Suppressor macrophage (primary cell): ENCODE measurements around the gene SLC25A34.

Experiments used
- DNase-seq, 4 experiments: peaks; one replicate each; pipeline ENCODE4 v3.0.0-alpha.2; 2020 to 2022

The SLC25A34 gene

GRCh38 chr1:15733726-15734226 lies 2.3 kb upstream of the SLC25A34 start:
- no peak for DNase-seq

- no peak for DNase-seq
Observed at GRCh38 chr1:15734296-15734695, 1.8 kb upstream of the SLC25A34 start.

- DNase-seq = no peak
Observed at GRCh38 chr1:15734901-15735300, 1.2 kb upstream of the SLC25A34 start.

- peak in 3 of 4 experiments; percentile 24 to 39 (median 28) for DNase-seq
Observed at GRCh38 chr1:15735304-15736037, 587 bp upstream of the SLC25A34 start.

GRCh38 chr1:15736892-15737261 lies 819 bp downstream of the SLC25A34 start:
- no peak for DNase-seq

GRCh38 chr1:15737324-15738319 lies 1.6 kb downstream of the SLC25A34 start:
- DNase-seq = no peak

- no peak for DNase-seq
Observed at GRCh38 chr1:15738416-15739113, 2.5 kb downstream of the SLC25A34 start.

- DNase-seq = no peak
Observed at GRCh38 chr1:15739259-15739658, 3.2 kb downstream of the SLC25A34 start.

GRCh38 chr1:15739745-15740144 lies 3.7 kb downstream of the SLC25A34 start:
- no peak for DNase-seq

GRCh38 chr1:15740924-15741850 lies 5.1 kb downstream of the SLC25A34 start:
- peak; percentile 57 to 82 (median 64) for DNase-seq

GRCh38 chr1:15742339-15742801 lies 6.3 kb downstream of the SLC25A34 start, which contains the start of gene TMEM82:
TSS of gene TMEM82 (plus strand) at chr1:15742499. CDS start at chr1:15742560, 61 bp downstream.
- no peak for DNase-seq

- DNase-seq = no peak
Observed at GRCh38 chr1:15744122-15744679, 8.1 kb downstream of the SLC25A34 start.

- DNase-seq = no peak
Observed at GRCh38 chr1:15747378-15747777, 11.3 kb downstream of the SLC25A34 start.

- DNase-seq = no peak
Observed at GRCh38 chr1:15748264-15748663, 12.2 kb downstream of the SLC25A34 start.

- no peak for DNase-seq
Observed at GRCh38 chr1:15748690-15749398, 12.8 kb downstream of the SLC25A34 start.

- no peak for DNase-seq
Observed at GRCh38 chr1:15749399-15750291, 13.6 kb downstream of the SLC25A34 start.

GRCh38 chr1:15750924-15751323 lies 14.9 kb downstream of the SLC25A34 start:
- no peak for DNase-seq

GRCh38 chr1:15751717-15752116 lies 15.7 kb downstream of the SLC25A34 start:
- DNase-seq = no peak

- no peak for DNase-seq
Observed at GRCh38 chr1:15753776-15754175, 17.7 kb downstream of the SLC25A34 start.
